Neural progenitor cell (in vitro differentiated cells): ENCODE results near the gene TMEM39B. TPM values are rescaled to one million over a fixed set of nuclear protein-coding genes. Genes with fewer than 3 reads are reported as not detected.

Source experiments
- DNase-seq: peaks from one replicate; pipeline ENCODE4 v3.0.0-alpha.2; 2016; ENCODE audit warnings: low spot score
- H2AFZ ChIP-seq: fragments of 200-600 bp; sonication (generic); replicated peaks from 2 replicates; pipeline ENCODE4 v1.6.1; 2016; ENCODE audit warnings: antibody characterized with exemption
- H3F3A ChIP-seq: fragments of 200-600 bp; sonication (generic); 2 replicates; pipeline ENCODE4 v1.6.1; 2016; ENCODE audit warnings: antibody characterized with exemption, low read depth
- H3K27ac ChIP-seq: fragments of 200-600 bp; sonication (generic); 2 replicates; pipeline ENCODE4 v1.5.1; 2016; ENCODE audit warnings: mild to moderate bottlenecking
- H3K27me3 ChIP-seq: fragments of 200-600 bp; sonication (generic); 2 replicates; pipeline ENCODE4 v1.6.1; 2016; ENCODE audit warnings: mild to moderate bottlenecking, moderate library complexity
- H3K36me3 ChIP-seq: fragments of 200-600 bp; sonication (generic); 2 replicates; pipeline ENCODE4 v1.5.1; 2016
- H3K4me1 ChIP-seq: fragments of 200-600 bp; sonication (generic); 2 replicates; pipeline ENCODE4 v1.6.1; 2016; ENCODE audit warnings: mixed run types
- H3K4me2 ChIP-seq: fragments of 200-600 bp; sonication (generic); 2 replicates; pipeline ENCODE4 v1.6.1; 2016
- H3K4me3 ChIP-seq: fragments of 200-600 bp; sonication (generic); 2 replicates; pipeline ENCODE4 v1.5.1; 2016
- H3K79me2 ChIP-seq: fragments of 200-600 bp; sonication (generic); 2 replicates; pipeline ENCODE4 v1.6.1; 2016; ENCODE audit warnings: low read depth
- H3K9ac ChIP-seq: fragments of 200-600 bp; sonication (generic); 2 replicates; pipeline ENCODE4 v1.6.1; 2016
- H3K9me3 ChIP-seq: fragments of 200-600 bp; sonication (generic); 2 replicates; pipeline ENCODE4 v1.5.1; 2016; ENCODE audit warnings: low read depth
- H4K20me1 ChIP-seq: fragments of 200-600 bp; sonication (generic); 2 replicates; pipeline ENCODE4 v1.6.1; 2016; ENCODE audit warnings: low read depth
- H3K27ac Mint-ChIP-seq: 3 replicates; pipeline ENCODE4 v1.8.0; 2021; ENCODE audit warnings: mixed read lengths
- H3K27me3 Mint-ChIP-seq: 2 replicates; pipeline ENCODE4 v1.8.0; 2022; ENCODE audit warnings: low read depth, mild to moderate bottlenecking, inconsistent platforms, moderate library complexity, mixed read lengths; ENCODE audit not compliant: insufficient read depth
- H3K36me3 Mint-ChIP-seq: 3 replicates; pipeline ENCODE4 v1.8.0; 2021; ENCODE audit warnings: mixed read lengths
- H3K4me1 Mint-ChIP-seq: 3 replicates; pipeline ENCODE4 v1.8.0; 2021; ENCODE audit warnings: mixed read lengths
- H3K4me3 Mint-ChIP-seq: 3 replicates; pipeline ENCODE4 v1.8.0; 2021; ENCODE audit warnings: mild to moderate bottlenecking, moderate library complexity, mixed read lengths
- H3K9me3 Mint-ChIP-seq: 3 replicates; pipeline ENCODE4 v1.8.0; 2020; ENCODE audit warnings: mixed read lengths
- CTCF ChIP-seq: fragments of 200-600 bp; sonication (generic); IDR thresholded peaks from 2 replicates; pipeline ENCODE4 v1.5.1; 2017; ENCODE audit warnings: antibody characterized with exemption, mild to moderate bottlenecking
- EZH2 ChIP-seq: fragments of 200-600 bp; sonication (generic); IDR thresholded peaks from 2 replicates; pipeline ENCODE4 v1.6.1; 2017; ENCODE audit warnings: antibody characterized with exemption, mild to moderate bottlenecking, moderate library complexity
- EZH2phosphoT487 ChIP-seq: fragments of 200-600 bp; sonication (generic); IDR thresholded peaks from 2 replicates; pipeline ENCODE4 v1.6.1; 2017; ENCODE audit warnings: antibody characterized with exemption
- total RNA-seq: library from RNA; depleted of rRNA; stranded (reverse); fragments of >200 nt; gene quantifications from 2 replicates; pipeline ENCODE4 v1.2.3, GENCODE V29; 2015; ENCODE audit warnings: low replicate concordance

TMEM39B gene
- total RNA-seq, 1 donor from 2014 or later = 2.3 TPM

GRCh38 chr1:32091591-32091990, 18.9 kb downstream of the TMEM39B start:
- Mint-ChIP-seq H3K27ac (no peak overlapping the region), H3K9me3 (no peaks in the 10 kb centered on the region), H3K4me1 (no peaks in the 10 kb centered on the region), H3K4me3 (no peak overlapping the region), H3K27me3 (no peaks in the 10 kb centered on the region), H3K36me3 (peaks cover 24% of the 10 kb centered on the region)
- Histone ChIP-seq H3K9ac (no peak overlapping the region), H3K79me2 (no peaks in the 10 kb centered on the region), H3K4me3 (no peak overlapping the region), H3K9me3 (no peaks in the 10 kb centered on the region), H3K27me3 (no peaks in the 10 kb centered on the region), H3F3A (no peaks in the 10 kb centered on the region), H3K36me3 (no peaks in the 10 kb centered on the region), H3K4me2 (no peak overlapping the region), H2AFZ (no peak overlapping the region), H4K20me1 (no peaks in the 10 kb centered on the region), H3K27ac (no peak overlapping the region), H3K4me1 (no peaks in the 10 kb centered on the region)
- TF ChIP-seq EZH2 (no peak), EZH2phosphoT487 (no peak), CTCF (no peak)
- DNase-seq = no peak

GRCh38 chr1:32094746-32095521, 22.2 kb downstream of the TMEM39B start:
- Histone ChIP-seq H3K9ac (no peak overlapping the region), H3K36me3 (no peaks in the 10 kb centered on the region), H3K79me2 (no peaks in the 10 kb centered on the region), H3K4me1 (no peaks in the 10 kb centered on the region), H3K4me2 (no peak overlapping the region), H3K4me3 (no peak overlapping the region), H3F3A (no peaks in the 10 kb centered on the region), H3K27me3 (no peaks in the 10 kb centered on the region), H3K27ac (no peak overlapping the region), H3K9me3 (no peaks in the 10 kb centered on the region), H4K20me1 (no peaks in the 10 kb centered on the region), H2AFZ (no peak overlapping the region)
- Mint-ChIP-seq H3K36me3 (peaks cover 30% of the 10 kb centered on the region), H3K4me1 (no peaks in the 10 kb centered on the region), H3K27ac (no peak overlapping the region), H3K27me3 (no peaks in the 10 kb centered on the region), H3K9me3 (no peaks in the 10 kb centered on the region), H3K4me3 (no peak overlapping the region)
- TF ChIP-seq EZH2phosphoT487 (no peak), EZH2 (no peak), CTCF (no peak)
- no peak for DNase-seq

- Histone ChIP-seq H2AFZ (no peak overlapping the region), H3K27me3 (no peaks in the 10 kb centered on the region), H3K4me2 (no peak overlapping the region), H3K36me3 (no peaks in the 10 kb centered on the region), H3K27ac (no peak overlapping the region), H3K9me3 (no peaks in the 10 kb centered on the region), H3K4me3 (no peak overlapping the region), H3K79me2 (no peaks in the 10 kb centered on the region), H3K9ac (no peak overlapping the region), H4K20me1 (no peaks in the 10 kb centered on the region), H3F3A (peaks cover 8% of the 10 kb centered on the region), H3K4me1 (no peaks in the 10 kb centered on the region)
- Mint-ChIP-seq H3K36me3 (peaks cover 37% of the 10 kb centered on the region), H3K27me3 (no peaks in the 10 kb centered on the region), H3K4me1 (no peaks in the 10 kb centered on the region), H3K4me3 (no peak overlapping the region), H3K9me3 (no peaks in the 10 kb centered on the region), H3K27ac (no peak overlapping the region)
- TF ChIP-seq EZH2phosphoT487 (no peak), CTCF (no peak), EZH2 (no peak)
- no peak for DNase-seq
These were observed 26.7 kb downstream of the TMEM39B start for GRCh38 chr1:32099426-32099825.
